ENCODE measurements around the gene TSEN15.
A peak's percentile ranks its signal among the peaks of the same experiment; 100 is the strongest.
"Not testable (repeated sequence)": the region's sequence is repeated elsewhere in the genome, so short reads cannot be mapped to it uniquely, and the experiment has no call there.

TSEN15 gene

GRCh38 chr1:184031409-184032107 is 20.0 kb upstream of the TSEN15 start:
- DNase-seq (ENCODE audit: low read depth) = no peak

- no peak for DNase-seq (ENCODE audit: low read depth)
These were observed 19.1 kb upstream of the TSEN15 start for GRCh38 chr1:184032306-184032929.

- DNase-seq (ENCODE audit: low read depth) = no peak
These were observed 18.6 kb upstream of the TSEN15 start for GRCh38 chr1:184032930-184033418.

- no peak for DNase-seq (ENCODE audit: low read depth)
These were observed 17.8 kb upstream of the TSEN15 start for GRCh38 chr1:184033711-184034167.

GRCh38 chr1:184034761-184035379 is 16.7 kb upstream of the TSEN15 start:
- DNase-seq (ENCODE audit: low read depth) = no peak

- DNase-seq (ENCODE audit: low read depth) = no peak
These were observed 15.6 kb upstream of the TSEN15 start for GRCh38 chr1:184035719-184036516.

GRCh38 chr1:184036517-184036949 is 15.0 kb upstream of the TSEN15 start:
- DNase-seq (ENCODE audit: low read depth) = peak; percentile 8

GRCh38 chr1:184037849-184038591 is 13.5 kb upstream of the TSEN15 start:
- no peak for DNase-seq (ENCODE audit: low read depth)

GRCh38 chr1:184039126-184039525 is 12.4 kb upstream of the TSEN15 start:
- DNase-seq (ENCODE audit: low read depth) = no peak

- no peak for DNase-seq (ENCODE audit: low read depth)
These were observed 9.8 kb upstream of the TSEN15 start for GRCh38 chr1:184041731-184042130.

- DNase-seq (ENCODE audit: low read depth) = not testable (repeated sequence)
These were observed 8.2 kb upstream of the TSEN15 start for GRCh38 chr1:184043315-184043714.

GRCh38 chr1:184044603-184045376 is 6.7 kb upstream of the TSEN15 start:
- no peak for DNase-seq (ENCODE audit: low read depth)

GRCh38 chr1:184047541-184047940 is 4.0 kb upstream of the TSEN15 start:
- DNase-seq (ENCODE audit: low read depth) = not testable (repeated sequence)

GRCh38 chr1:184048561-184049240 is 2.8 kb upstream of the TSEN15 start:
- no peak for DNase-seq (ENCODE audit: low read depth)

- no peak for DNase-seq (ENCODE audit: low read depth)
These were observed 2.2 kb upstream of the TSEN15 start for GRCh38 chr1:184049291-184049690.

GRCh38 chr1:184049836-184050468 is 1.6 kb upstream of the TSEN15 start:
- DNase-seq (ENCODE audit: low read depth) = no peak

- DNase-seq (ENCODE audit: low read depth) = no peak
These were observed 894 bp upstream of the TSEN15 start for GRCh38 chr1:184050636-184051035.

- no peak for DNase-seq (ENCODE audit: low read depth)
These were observed 419 bp upstream of the TSEN15 start for GRCh38 chr1:184051138-184051484.

- DNase-seq (ENCODE audit: low read depth) = no peak
These were observed 647 bp downstream of the TSEN15 start for GRCh38 chr1:184052194-184052559.

GRCh38 chr1:184052750-184053149 is 1.2 kb downstream of the TSEN15 start:
- no peak for DNase-seq (ENCODE audit: low read depth)

Measured in fibroblast of gingiva (primary cell).